KMS-11 (cell line): ENCODE results near the gene SDK1.

Experiments used
- H2AFZ ChIP-seq: fragments of 200-600 bp; sonication (generic); 2 replicates; pipeline ENCODE4 v1.6.1; 2016; ENCODE audit warnings: antibody characterized with exemption, mixed run types, low read depth
- H3K27ac ChIP-seq: fragments of 200-600 bp; sonication (generic); 2 replicates; pipeline ENCODE4 v1.6.1; 2016; ENCODE audit warnings: mild to moderate bottlenecking, mixed run types
- H3K27me3 ChIP-seq: fragments of 200-600 bp; sonication (generic); 2 replicates; pipeline ENCODE4 v1.6.1; 2017; ENCODE audit warnings: mild to moderate bottlenecking, low read depth, mixed run types, moderate library complexity; ENCODE audit not compliant: insufficient read depth
- H3K36me3 ChIP-seq: fragments of 200-600 bp; sonication (generic); 2 replicates; pipeline ENCODE4 v1.6.1; 2017; ENCODE audit warnings: mild to moderate bottlenecking, mixed run types; ENCODE audit not compliant: insufficient read depth
- H3K4me1 ChIP-seq: fragments of 200-600 bp; sonication (generic); 2 replicates; pipeline ENCODE4 v1.6.1; 2016; ENCODE audit warnings: mild to moderate bottlenecking, low read depth, mixed run types; ENCODE audit not compliant: poor library complexity, severe bottlenecking
- H3K4me2 ChIP-seq: fragments of 200-600 bp; sonication (generic); 2 replicates; pipeline ENCODE4 v1.7.0; 2016; ENCODE audit warnings: mild to moderate bottlenecking, mixed run types
- H3K4me3 ChIP-seq: fragments of 200-600 bp; sonication (generic); IDR thresholded peaks from 2 replicates; pipeline ENCODE4 v1.6.1; 2017; ENCODE audit warnings: low read depth, low read length, mixed read lengths; ENCODE audit not compliant: insufficient read depth
- H3K79me2 ChIP-seq: fragments of 200-600 bp; sonication (generic); 2 replicates; pipeline ENCODE4 v1.6.1; 2016; ENCODE audit warnings: low read depth, mixed run types; ENCODE audit not compliant: insufficient read depth
- H3K9ac ChIP-seq: fragments of 200-600 bp; sonication (generic); 2 replicates; pipeline ENCODE4 v1.6.1; 2016; ENCODE audit warnings: mild to moderate bottlenecking, mixed run types
- H4K20me1 ChIP-seq: fragments of 200-600 bp; sonication (generic); 2 replicates; pipeline ENCODE4 v1.6.1; 2016; ENCODE audit warnings: mild to moderate bottlenecking, mixed run types; ENCODE audit not compliant: insufficient read depth
- TF ChIP-seq, protein P1 (sequence below): fragments of 200-600 bp; sonication (generic); conservative IDR thresholded peaks from 2 replicates; pipeline ENCODE4 v1.6.1; 2017; ENCODE audit warnings: low read depth, mild to moderate bottlenecking, antibody characterized with exemption, low read length, moderate library complexity, mixed read lengths

Gene SDK1

DNA sequence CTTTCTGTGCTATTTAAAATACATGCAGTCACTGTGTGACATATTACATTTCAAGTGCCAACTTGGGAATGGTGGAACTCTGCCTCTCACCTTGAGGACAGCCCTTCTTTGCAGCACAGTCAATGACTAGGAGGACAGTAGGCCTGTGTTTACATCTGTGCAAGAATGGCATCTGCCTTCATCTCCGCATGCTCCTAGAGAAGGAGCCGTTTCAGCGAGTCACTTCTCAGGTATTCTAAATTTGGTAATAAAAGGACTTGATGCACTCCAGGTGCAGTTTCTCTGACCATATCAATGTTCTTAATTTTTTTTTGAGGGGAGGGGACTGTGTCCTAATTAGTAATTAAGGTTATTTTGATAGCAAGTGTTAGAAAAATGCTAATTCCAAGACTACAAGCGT is 128.9 kb downstream of the SDK1 start:
- H3K4me3 ChIP-seq, result no peak overlapping the region
- H3K36me3 ChIP-seq, result no peaks in the 10 kb centered on the region
- TF ChIP-seq, protein P1, sequence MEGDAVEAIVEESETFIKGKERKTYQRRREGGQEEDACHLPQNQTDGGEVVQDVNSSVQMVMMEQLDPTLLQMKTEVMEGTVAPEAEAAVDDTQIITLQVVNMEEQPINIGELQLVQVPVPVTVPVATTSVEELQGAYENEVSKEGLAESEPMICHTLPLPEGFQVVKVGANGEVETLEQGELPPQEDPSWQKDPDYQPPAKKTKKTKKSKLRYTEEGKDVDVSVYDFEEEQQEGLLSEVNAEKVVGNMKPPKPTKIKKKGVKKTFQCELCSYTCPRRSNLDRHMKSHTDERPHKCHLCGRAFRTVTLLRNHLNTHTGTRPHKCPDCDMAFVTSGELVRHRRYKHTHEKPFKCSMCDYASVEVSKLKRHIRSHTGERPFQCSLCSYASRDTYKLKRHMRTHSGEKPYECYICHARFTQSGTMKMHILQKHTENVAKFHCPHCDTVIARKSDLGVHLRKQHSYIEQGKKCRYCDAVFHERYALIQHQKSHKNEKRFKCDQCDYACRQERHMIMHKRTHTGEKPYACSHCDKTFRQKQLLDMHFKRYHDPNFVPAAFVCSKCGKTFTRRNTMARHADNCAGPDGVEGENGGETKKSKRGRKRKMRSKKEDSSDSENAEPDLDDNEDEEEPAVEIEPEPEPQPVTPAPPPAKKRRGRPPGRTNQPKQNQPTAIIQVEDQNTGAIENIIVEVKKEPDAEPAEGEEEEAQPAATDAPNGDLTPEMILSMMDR, result no peak
- H3K4me2 ChIP-seq, result no peak overlapping the region
- H2AFZ ChIP-seq, result no peak overlapping the region
- no peaks in the 10 kb centered on the region for H4K20me1 ChIP-seq
- no peak overlapping the region for H3K9ac ChIP-seq
- H3K79me2 ChIP-seq, result no peaks in the 10 kb centered on the region
- H3K4me1 ChIP-seq, result no peaks in the 10 kb centered on the region
- H3K27ac ChIP-seq, result no peak overlapping the region
- H3K27me3 ChIP-seq, result no peaks in the 10 kb centered on the region

DNA sequence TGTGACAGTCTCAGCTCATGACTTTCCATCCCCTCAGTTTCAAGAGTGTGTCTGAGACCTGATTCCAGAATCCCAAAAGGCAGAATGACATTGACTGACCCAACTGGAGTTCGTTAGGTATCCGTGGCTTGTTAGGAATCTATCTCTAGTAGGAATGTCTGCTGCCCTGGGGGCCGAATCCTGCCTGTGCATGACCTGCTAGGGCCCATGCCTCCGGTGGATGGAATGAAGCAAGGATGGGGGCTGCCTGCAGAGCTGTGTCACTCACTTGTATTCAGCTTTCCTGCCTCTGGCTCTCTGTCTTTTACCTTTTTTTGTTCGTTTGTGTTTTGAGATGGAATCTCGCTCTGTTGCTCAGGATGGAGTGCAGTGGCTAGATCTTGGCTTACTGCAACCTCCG is 129.5 kb downstream of the SDK1 start:
- H4K20me1 ChIP-seq, result no peaks in the 10 kb centered on the region
- H3K4me1 ChIP-seq, result no peaks in the 10 kb centered on the region
- H2AFZ ChIP-seq, result no peak overlapping the region
- no peak overlapping the region for H3K4me2 ChIP-seq
- TF ChIP-seq, protein P1, result no peak
- H3K79me2 ChIP-seq, result no peaks in the 10 kb centered on the region
- H3K27ac ChIP-seq, result no peak overlapping the region
- no peaks in the 10 kb centered on the region for H3K36me3 ChIP-seq
- H3K4me3 ChIP-seq, result no peak overlapping the region
- H3K9ac ChIP-seq, result no peak overlapping the region
- no peaks in the 10 kb centered on the region for H3K27me3 ChIP-seq

DNA sequence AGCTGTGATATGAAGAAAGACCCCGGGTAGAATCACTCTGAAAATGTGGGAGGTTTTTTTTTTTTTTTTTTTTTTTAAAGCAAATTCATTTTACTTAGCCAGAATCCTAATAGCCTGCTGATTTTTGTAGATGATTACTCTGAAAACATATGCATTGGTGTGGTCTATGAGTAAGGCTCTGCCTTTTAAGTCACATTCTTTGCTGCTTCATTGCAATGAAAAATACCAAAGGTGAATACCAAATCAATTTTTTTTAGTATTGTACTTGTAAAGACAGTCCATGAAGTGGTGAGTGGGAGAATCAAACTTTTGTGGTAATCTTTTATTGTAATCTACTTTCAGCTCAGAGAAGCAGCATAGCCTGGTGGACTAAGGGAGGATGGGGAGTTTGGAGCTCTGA is 130.3 kb downstream of the SDK1 start:
- H3K4me3 ChIP-seq, result no peak overlapping the region
- H2AFZ ChIP-seq, result no peak overlapping the region
- no peaks in the 10 kb centered on the region for H3K79me2 ChIP-seq
- no peak overlapping the region for H3K27ac ChIP-seq
- H3K27me3 ChIP-seq, result no peaks in the 10 kb centered on the region
- no peaks in the 10 kb centered on the region for H3K4me1 ChIP-seq
- TF ChIP-seq, protein P1, result no peak
- no peak overlapping the region for H3K9ac ChIP-seq
- H4K20me1 ChIP-seq, result no peaks in the 10 kb centered on the region
- no peak overlapping the region for H3K4me2 ChIP-seq
- no peaks in the 10 kb centered on the region for H3K36me3 ChIP-seq

DNA sequence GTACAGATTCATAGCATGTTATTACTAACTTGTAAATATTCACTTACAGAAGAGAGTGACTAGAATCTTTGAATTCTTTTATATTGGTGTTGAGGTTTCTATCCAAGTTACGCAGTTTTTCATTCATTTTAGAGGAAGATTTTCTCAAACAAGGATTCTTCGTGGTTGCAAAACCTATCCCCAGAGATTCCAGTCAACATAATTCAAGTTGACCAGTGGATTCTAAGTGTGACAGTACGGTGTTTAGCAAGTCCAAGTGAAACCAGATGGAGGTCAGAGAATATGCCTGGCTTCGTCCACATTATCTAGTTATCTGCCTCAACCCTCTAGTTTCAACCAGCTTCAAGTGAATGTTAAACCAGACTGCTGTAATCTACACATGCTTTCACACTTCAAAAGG is 131.9 kb downstream of the SDK1 start:
- H3K4me3 ChIP-seq, result no peak overlapping the region

More for the DNA sequence above, 131.9 kb downstream of the SDK1 start:
- no peaks in the 10 kb centered on the region for H3K36me3 ChIP-seq
- no peaks in the 10 kb centered on the region for H3K79me2 ChIP-seq
- H3K4me2 ChIP-seq, result no peak overlapping the region
- H3K4me1 ChIP-seq, result no peaks in the 10 kb centered on the region
- H4K20me1 ChIP-seq, result no peaks in the 10 kb centered on the region; the same call in 1 of the 2 replicates
- no peak overlapping the region for H3K9ac ChIP-seq
- TF ChIP-seq, protein P1, result no peak
- no peaks in the 10 kb centered on the region for H3K27me3 ChIP-seq
- no peak overlapping the region for H2AFZ ChIP-seq
- no peak overlapping the region for H3K27ac ChIP-seq
